ENCODE data around the gene OR10J1. TPM values are rescaled to one million over a fixed set of nuclear protein-coding genes. Genes with fewer than 3 reads are reported as not detected.

The OR10J1 gene
- total and polyA plus RNA-seq, 2 of the 8 experiments (the other 6 are each of a cell fraction or from before 2014, with no cell fraction given), result not detected

- no peak for FAIRE-seq
- H4K5ac ChIP-seq (ENCODE audit: insufficient read length, low read depth, low read length), result no peak overlapping the region
- H3K9ac ChIP-seq (replicated peaks in 1 of 4; ENCODE audit: extremely low read depth in 1 of 4, low read depth in 3 of 4, low read length in 3 of 4), result no peak overlapping the region
- H3K56ac ChIP-seq (replicated peaks; ENCODE audit: insufficient read length, low read depth, low read length), result no peak overlapping the region
- POLR2A ChIA-PET (ENCODE audit: partially characterized antibody), result no interaction called here
- H3K18ac ChIP-seq (ENCODE audit: extremely low read depth, low read length), result no peak overlapping the region
- no peak overlapping the region for H2BK120ac ChIP-seq (replicated peaks; ENCODE audit: low read depth, low read length)
- no peak overlapping the region for H2AFZ ChIP-seq (ENCODE audit: low read length)
- H4K91ac ChIP-seq (replicated peaks; ENCODE audit: insufficient read length, low read length), result no peak overlapping the region
- H2BK20ac ChIP-seq (ENCODE audit: low read length), result no peak overlapping the region
- no peak overlapping the region for H2BK5ac ChIP-seq (ENCODE audit: low read depth, low read length)
- H3K23ac ChIP-seq (ENCODE audit: insufficient read length), result no peak overlapping the region
- H3K4me2 ChIP-seq (ENCODE audit: insufficient read depth in 1 of 2, low read depth in 2 of 2, low read length in 2 of 2), result no peak overlapping the region
- H3K14ac ChIP-seq (ENCODE audit: insufficient read length), result no peak overlapping the region
- H3K4ac ChIP-seq (replicated peaks; ENCODE audit: insufficient read length, low read depth, low read length), result no peak overlapping the region
- CTCF ChIA-PET (ENCODE audit: partially characterized antibody), result interaction anchor here (0.9 kb wide), 2 partner anchors 365 to 376 kb away, joined by 3 read pairs; no protein-coding TSS in a partner anchor
- no peak overlapping the region for H2BK12ac ChIP-seq (ENCODE audit: low read depth, low read length)
- WGBS, 2 experiments (ENCODE audit: extremely low coverage in 1 of 2, insufficient coverage in 1 of 2, insufficient read length in 1 of 2, insufficient replicate concordance in 2 of 2, low coverage in 1 of 2, low lambda C conversion rate in 2 of 2, missing lambda C conversion rate in 1 of 2), result 83% methylated on average over 8 of the region's 8 CpGs; no CpG with 5 or more reads in 1 of the 2 experiments
- peaks cover 56 to 59% of the 10 kb centered on the region in 2 experiments for H3K9me3 ChIP-seq (ENCODE audit: insufficient read depth in 2 of 2, low read depth in 1 of 2, low read length in 1 of 2)
- H3K27me3 ChIP-seq (replicated peaks in 1 of 4; ENCODE audit: control insufficient read depth in 3 of 4, extremely low read depth in 1 of 4, insufficient read depth in 3 of 4, low read length in 3 of 4), result no peaks in the 10 kb centered on the region
- no peak overlapping the region for H4K8ac ChIP-seq (ENCODE audit: extremely low read depth, insufficient read depth, low read length)
- H3K27ac ChIP-seq (ENCODE audit: low read depth, low read length), result no peak overlapping the region
- H3K79me1 ChIP-seq (ENCODE audit: low read depth, low read length), result no peaks in the 10 kb centered on the region
- H3K79me2 ChIP-seq (ENCODE audit: control insufficient read depth in 1 of 2, insufficient read depth in 2 of 2, low read length in 2 of 2), result no peaks in the 10 kb centered on the region
- DNase-seq (ENCODE audit: low read depth in 1 of 2, low spot score in 2 of 2), result peak in 1 of 2 experiments; percentile 67
- no peaks in the 10 kb centered on the region for H3K4me1 ChIP-seq (replicated peaks in 1 of 4; ENCODE audit: control insufficient read depth in 3 of 4, insufficient read depth in 4 of 4, low read length in 3 of 4)
- TF ChIP-seq RAD21 (IDR thresholded peaks at IDR 0.05 in 1 of 2, conservative IDR thresholded peaks at IDR 0.05 in 1 of 2; ENCODE audit: low read depth in 2 of 2, low read length in 2 of 2) (peak; percentile 16 to 32), NANOG (IDR thresholded peaks at IDR 0.05; ENCODE audit: insufficient read depth, low read depth, low read length, poor library complexity, severe bottlenecking) (no peak), CTCF (IDR thresholded peaks at IDR 0.05; ENCODE audit: control extremely low read depth in 1 of 3, insufficient read depth in 1 of 3, low read depth in 1 of 3, low read length in 3 of 3) (peak; percentile 1 to 59 (median 36); a peak in 2 of 4 replicates)
- H3K23me2 ChIP-seq (ENCODE audit: low read depth, low read length), result no peaks in the 10 kb centered on the region
- H2AK5ac ChIP-seq (ENCODE audit: low read depth, low read length), result no peak overlapping the region
- no peaks in the 10 kb centered on the region for H4K20me1 ChIP-seq (replicated peaks in 1 of 2; ENCODE audit: control insufficient read depth in 1 of 2, insufficient read depth in 2 of 2, low read length in 2 of 2)
- no peak overlapping the region for H2BK15ac ChIP-seq (ENCODE audit: low read length)
- H3K36me3 ChIP-seq (ENCODE audit: control insufficient read depth in 2 of 4, insufficient read depth in 4 of 4, low read length in 3 of 4), result no peaks in the 10 kb centered on the region
- no peak overlapping the region for H3K4me3 ChIP-seq (ENCODE audit: extremely low read depth in 1 of 4, insufficient read depth in 2 of 4, low read depth in 3 of 4, low read length in 4 of 4)
Measured at GRCh38 chr1:159421821-159422220, 17.7 kb upstream of the OR10J1 start.
